Muscle layer of duodenum (tissue), 2 donors: ENCODE results near the gene GAA.

Experiments used
- H3K27ac ChIP-seq: one replicate; pipeline ENCODE4 v1.7.0; 2013; ENCODE audit warnings: mild to moderate bottlenecking, low read length
- H3K27me3 ChIP-seq: one replicate; pipeline ENCODE4 v1.7.0; 2013; ENCODE audit warnings: low read depth, mild to moderate bottlenecking, control low read depth, low read length
- H3K36me3 ChIP-seq, 2 donors: one replicate each; pipeline ENCODE4 v1.7.0; 2013; ENCODE audit warnings: low read length in 2 of 2, control low read depth in 1 of 2, mild to moderate bottlenecking in 1 of 2; ENCODE audit not compliant: insufficient read depth in 2 of 2, control insufficient read depth in 1 of 2
- H3K4me1 ChIP-seq, 2 donors: one replicate each; pipeline ENCODE4 v1.7.0; 2013; ENCODE audit warnings: low read length in 2 of 2, mild to moderate bottlenecking in 2 of 2, control low read depth in 1 of 2, moderate library complexity in 1 of 2; ENCODE audit not compliant: insufficient read depth in 2 of 2, control insufficient read depth in 1 of 2
- H3K4me3 ChIP-seq, 2 donors: one replicate each; pipeline ENCODE4 v1.7.0; 2013; ENCODE audit warnings: low read length in 2 of 2, low read depth in 1 of 2, mild to moderate bottlenecking in 1 of 2
- H3K9me3 ChIP-seq, 2 donors: one replicate each; pipeline ENCODE4 v1.7.0; 2013; ENCODE audit warnings: low read length in 2 of 2, control low read depth in 1 of 2, mild to moderate bottlenecking in 1 of 2; ENCODE audit not compliant: control insufficient read depth in 1 of 2
- donor health status: healthy.

GAA gene

DNA sequence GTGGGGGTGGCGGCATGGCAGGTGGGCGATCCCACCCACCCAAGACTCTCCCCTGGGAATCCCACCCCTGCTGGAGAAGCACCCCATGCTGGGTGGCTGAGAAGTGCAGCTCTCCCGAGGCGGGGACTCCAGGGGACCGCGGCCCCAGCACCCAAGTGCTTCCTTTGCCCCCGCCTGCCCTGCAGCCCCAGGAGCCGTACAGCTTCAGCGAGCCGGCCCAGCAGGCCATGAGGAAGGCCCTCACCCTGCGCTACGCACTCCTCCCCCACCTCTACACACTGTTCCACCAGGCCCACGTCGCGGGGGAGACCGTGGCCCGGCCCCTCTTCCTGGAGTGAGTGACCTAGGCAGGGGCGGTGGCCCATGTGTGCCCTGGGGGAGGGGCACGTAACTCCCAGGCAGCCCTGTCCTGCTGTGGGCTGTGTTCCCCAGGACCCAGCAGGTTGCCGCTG, 11.7 kb downstream of the GAA start:
- H3K27me3 ChIP-seq = no peaks in the 10 kb centered on the region
- no peak overlapping the region for H3K4me3 ChIP-seq
- H3K9me3 ChIP-seq = no peaks in the 10 kb centered on the region
- H3K36me3 ChIP-seq = peaks cover 0 to 16% of the 10 kb centered on the region in 2 donors
- no peak overlapping the region for H3K27ac ChIP-seq
- H3K4me1 ChIP-seq = no peaks in the 10 kb centered on the region

DNA sequence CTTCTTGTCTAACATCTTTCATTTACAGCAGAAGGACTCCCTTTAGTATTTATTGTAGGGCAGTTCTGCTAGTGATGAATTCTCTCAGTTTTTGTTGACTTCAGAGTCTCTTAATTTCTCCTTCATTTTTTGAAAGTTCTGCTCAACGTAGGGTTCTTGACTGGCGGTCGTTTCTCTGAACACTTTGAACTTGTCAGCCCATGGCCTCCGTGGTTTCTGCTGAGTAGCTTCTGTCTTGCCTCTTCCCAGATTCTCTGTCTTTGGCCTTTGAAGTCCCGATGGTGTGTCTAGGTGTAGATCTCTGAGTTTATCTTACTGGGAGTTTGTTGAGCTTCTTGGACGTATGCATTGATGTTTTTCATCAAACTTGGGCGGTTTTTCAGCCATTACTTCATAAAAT, 13.4 kb downstream of the GAA start:
- no peak overlapping the region for H3K4me3 ChIP-seq
- H3K27me3 ChIP-seq = no peaks in the 10 kb centered on the region
- peaks cover 0 to 22% of the 10 kb centered on the region in 2 donors for H3K36me3 ChIP-seq
- no peak overlapping the region for H3K27ac ChIP-seq
- H3K4me1 ChIP-seq = no peaks in the 10 kb centered on the region
- no peaks in the 10 kb centered on the region for H3K9me3 ChIP-seq

DNA sequence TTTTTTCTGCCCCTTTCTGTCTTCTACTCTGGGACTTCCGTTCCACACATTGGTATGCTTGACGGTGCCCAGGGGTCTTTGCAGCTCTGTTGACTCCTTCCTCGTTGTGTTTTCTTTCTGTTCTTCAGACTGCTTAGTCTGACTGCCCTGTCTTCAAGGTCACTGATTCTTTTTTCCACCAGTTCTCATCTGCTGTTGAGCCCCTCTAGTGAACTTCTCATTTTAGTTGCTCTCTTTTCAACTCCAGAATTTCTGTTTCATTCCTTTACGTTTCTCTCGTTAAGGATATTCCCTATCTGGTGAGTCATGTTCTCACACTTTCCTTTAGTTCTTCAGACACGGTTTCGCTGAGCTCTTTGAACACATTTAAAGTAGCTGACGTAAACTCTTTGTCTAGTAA, 13.8 kb downstream of the GAA start:
- H3K9me3 ChIP-seq = no peaks in the 10 kb centered on the region
- H3K27ac ChIP-seq = no peak overlapping the region
- H3K4me3 ChIP-seq = no peak overlapping the region
- no peaks in the 10 kb centered on the region for H3K4me1 ChIP-seq
- no peaks in the 10 kb centered on the region for H3K27me3 ChIP-seq
- peaks cover 0 to 22% of the 10 kb centered on the region in 2 donors for H3K36me3 ChIP-seq

DNA sequence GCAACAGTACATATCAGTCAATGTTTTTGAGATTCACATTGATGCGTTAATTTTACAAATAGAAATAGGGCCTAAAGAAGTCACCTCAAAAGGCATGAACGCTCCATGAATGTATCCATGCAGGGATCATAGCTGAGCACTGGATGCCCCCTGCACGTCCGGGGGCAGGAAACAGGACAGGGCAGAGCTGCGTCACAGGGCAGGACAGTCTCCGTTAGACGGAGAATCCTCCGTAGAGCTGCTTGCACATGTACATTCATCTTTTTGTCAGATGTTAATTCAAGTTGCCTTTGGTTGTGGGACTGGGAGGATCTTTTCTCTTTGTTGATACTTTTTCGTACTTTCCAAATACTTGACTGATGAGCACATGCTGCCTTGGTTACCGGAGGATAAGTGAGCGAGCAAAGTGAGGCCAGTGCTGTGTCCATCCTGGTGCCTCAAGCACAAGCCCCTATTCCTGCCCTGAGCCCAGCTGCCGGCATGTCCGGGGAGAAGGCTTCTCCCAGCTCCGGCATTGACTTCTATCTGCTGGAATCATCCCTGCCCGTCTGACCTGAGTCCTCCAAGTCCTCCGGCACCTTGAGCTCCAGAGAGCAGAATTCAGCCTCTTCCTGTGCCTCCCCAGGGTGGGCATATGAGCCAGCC, 15.0 kb downstream of the GAA start:
- Histone ChIP-seq H3K4me3 (no peak overlapping the region), H3K27me3 (no peaks in the 10 kb centered on the region), H3K9me3 (no peaks in the 10 kb centered on the region), H3K36me3 (peaks cover 0 to 22% of the 10 kb centered on the region in 2 donors), H3K27ac (no peak overlapping the region), H3K4me1 (no peaks in the 10 kb centered on the region)

DNA sequence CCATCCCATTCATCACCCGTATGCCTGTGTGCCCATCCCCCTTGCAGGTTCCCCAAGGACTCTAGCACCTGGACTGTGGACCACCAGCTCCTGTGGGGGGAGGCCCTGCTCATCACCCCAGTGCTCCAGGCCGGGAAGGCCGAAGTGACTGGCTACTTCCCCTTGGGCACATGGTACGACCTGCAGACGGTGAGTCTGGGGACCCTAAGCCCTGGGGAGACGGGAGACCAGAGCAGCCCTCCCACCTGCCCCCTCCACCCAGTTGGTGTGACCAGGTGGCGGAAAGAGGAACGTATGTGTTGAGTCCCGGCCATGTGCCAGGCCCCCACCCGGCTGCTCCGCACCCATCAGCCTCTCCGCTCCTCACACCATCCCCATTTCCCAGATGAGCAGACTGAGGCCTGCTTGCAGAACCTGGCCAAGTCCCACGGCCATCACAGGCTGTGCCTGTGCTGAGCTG, 15.6 kb downstream of the GAA start:
- Histone ChIP-seq H3K9me3 (no peaks in the 10 kb centered on the region), H3K36me3 (peaks cover 0 to 21% of the 10 kb centered on the region in 2 donors)

DNA sequence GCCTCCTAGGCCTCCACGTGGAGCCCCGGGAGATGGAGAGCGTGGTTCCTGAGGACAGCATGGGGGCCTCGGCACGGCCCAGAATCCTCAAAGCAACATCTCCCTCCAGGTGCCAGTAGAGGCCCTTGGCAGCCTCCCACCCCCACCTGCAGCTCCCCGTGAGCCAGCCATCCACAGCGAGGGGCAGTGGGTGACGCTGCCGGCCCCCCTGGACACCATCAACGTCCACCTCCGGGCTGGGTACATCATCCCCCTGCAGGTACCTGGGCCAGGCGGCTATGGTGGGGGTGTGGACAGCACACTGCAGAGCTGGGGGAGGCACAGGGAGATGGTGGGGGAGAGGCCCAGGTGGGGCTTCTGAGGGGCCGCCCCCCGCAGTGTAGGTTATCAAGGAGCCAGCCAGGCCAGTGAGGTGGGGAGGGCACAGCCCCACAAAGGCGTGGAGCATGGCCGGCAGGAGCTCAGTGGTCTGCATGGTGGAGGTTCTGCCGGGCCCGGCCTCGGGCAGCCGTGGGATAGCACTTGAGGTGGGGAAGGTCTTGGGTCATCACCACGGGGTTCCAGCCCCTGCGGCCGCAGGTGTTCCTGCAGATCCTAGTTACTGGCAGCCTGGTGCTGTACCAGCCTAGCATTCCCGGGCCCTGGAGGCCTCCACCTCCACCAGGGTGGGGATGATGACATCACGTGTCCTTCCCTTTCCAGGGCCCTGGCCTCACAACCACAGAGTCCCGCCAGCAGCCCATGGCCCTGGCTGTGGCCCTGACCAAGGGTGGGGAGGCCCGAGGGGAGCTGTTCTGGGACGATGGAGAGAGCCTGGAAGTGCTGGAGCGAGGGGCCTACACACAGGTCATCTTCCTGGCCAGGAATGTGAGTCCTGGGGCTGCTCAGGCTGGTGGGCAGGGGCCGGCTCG, 16.4 kb downstream of the GAA start:
- Histone ChIP-seq H3K4me3 (no peak overlapping the region), H3K9me3 (no peaks in the 10 kb centered on the region), H3K4me1 (no peaks in the 10 kb centered on the region), H3K27ac (no peak overlapping the region), H3K27me3 (no peaks in the 10 kb centered on the region), H3K36me3 (peaks cover 0 to 18% of the 10 kb centered on the region in 2 donors)

More for the DNA sequence above, 15.6 kb downstream of the GAA start:
- no peaks in the 10 kb centered on the region for H3K4me1 ChIP-seq
- H3K27ac ChIP-seq = no peak overlapping the region
- no peak overlapping the region for H3K4me3 ChIP-seq
- H3K27me3 ChIP-seq = no peaks in the 10 kb centered on the region

GRCh38 chr17:80118601-80119270, 17.4 kb downstream of the GAA start:
- Histone ChIP-seq H3K36me3 (peaks cover 0 to 14% of the 10 kb centered on the region in 2 donors), H3K4me3 (no peak overlapping the region), H3K27me3 (no peaks in the 10 kb centered on the region), H3K27ac (no peak overlapping the region), H3K4me1 (no peaks in the 10 kb centered on the region), H3K9me3 (no peaks in the 10 kb centered on the region)

GRCh38 chr17:80119271-80119791, 17.9 kb downstream of the GAA start:
- H3K4me1 ChIP-seq = peaks cover 0 to under 1% of the 10 kb centered on the region in 2 donors
- H3K27ac ChIP-seq = no peak overlapping the region
- no peak overlapping the region for H3K4me3 ChIP-seq
- H3K36me3 ChIP-seq = peaks cover 0 to 14% of the 10 kb centered on the region in 2 donors
- H3K9me3 ChIP-seq = no peaks in the 10 kb centered on the region
- H3K27me3 ChIP-seq = no peaks in the 10 kb centered on the region

DNA sequence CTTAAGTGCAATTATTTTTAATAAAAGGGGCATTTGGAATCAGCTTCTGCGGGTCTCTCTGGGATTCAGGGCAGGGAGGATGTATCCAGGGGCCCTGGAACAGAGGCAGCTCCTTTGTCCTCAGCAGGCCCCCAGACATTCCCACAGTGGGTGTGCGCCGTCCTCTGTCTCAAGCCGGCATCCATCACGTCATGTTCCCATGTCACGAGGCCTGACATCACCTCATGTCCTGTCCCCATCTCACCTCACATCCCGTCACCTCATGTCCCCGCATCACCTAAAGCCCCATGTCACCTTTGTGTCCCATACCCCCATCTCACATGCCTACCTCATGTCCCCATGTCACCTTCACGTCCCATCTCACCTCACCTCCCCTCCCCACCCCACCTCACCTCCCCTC, 18.5 kb downstream of the GAA start:
- Histone ChIP-seq H3K4me1 (peaks cover 0 to 4% of the 10 kb centered on the region in 2 donors), H3K9me3 (no peaks in the 10 kb centered on the region), H3K36me3 (peaks cover 0 to 14% of the 10 kb centered on the region in 2 donors), H3K27me3 (no peaks in the 10 kb centered on the region), H3K4me3 (no peak overlapping the region), H3K27ac (no peak overlapping the region)

DNA sequence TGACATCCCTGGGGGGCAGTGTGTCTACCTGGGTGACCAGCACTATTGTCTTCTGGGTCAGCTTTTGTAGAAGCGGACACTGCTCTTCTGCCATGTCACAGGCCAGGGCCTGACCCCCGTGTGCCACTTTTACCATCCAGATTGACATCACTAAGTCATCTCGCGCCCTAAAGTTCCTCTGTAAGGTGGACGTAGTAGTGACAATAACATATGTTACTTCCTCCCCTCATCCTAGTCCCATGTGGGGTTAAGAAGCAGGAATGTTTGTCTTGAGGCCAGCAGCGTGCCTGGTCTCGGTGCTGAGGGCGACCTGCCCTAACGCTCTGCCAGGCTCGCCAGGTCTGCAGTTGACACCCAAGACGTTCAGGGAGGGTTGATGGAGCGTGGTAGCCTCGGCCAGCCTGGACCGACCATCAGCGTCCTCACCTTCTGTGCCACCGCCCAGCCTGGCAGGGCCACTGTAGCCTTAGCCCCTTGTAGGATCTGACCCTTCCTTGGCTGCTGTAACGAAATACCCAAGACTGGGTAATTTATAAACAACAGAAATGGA, 20.7 kb downstream of the GAA start:
- Histone ChIP-seq H3K27ac (no peak overlapping the region), H3K4me3 (no peak overlapping the region), H3K4me1 (peaks cover 0 to 4% of the 10 kb centered on the region in 2 donors), H3K36me3 (peaks cover 0 to 9% of the 10 kb centered on the region in 2 donors), H3K9me3 (no peaks in the 10 kb centered on the region), H3K27me3 (no peaks in the 10 kb centered on the region)
